Adrenal gland (tissue), 12 donors: ENCODE results near the gene CAMKMT. TPM values are rescaled to one million over a fixed set of nuclear protein-coding genes. Genes with fewer than 3 reads are reported as not detected.

Source experiments
- DNase-seq, 7 donors: peaks; one replicate each; pipeline ENCODE4 v3.0.0-alpha.2; 2019 to 2020
- H3K27ac ChIP-seq, 5 donors: fragments of 200-600 bp; sonication (generic) in 4 of 5; 1 replicate in 3 of 5; 2 replicates in 2 of 5; pipeline versions ENCODE4 v1.5.1 to v1.8.0; 2016 to 2020; ENCODE audit warnings: mild to moderate bottlenecking in 1 of 5
- H3K27me3 ChIP-seq: fragments of 200-600 bp; 2 replicates; pipeline ENCODE4 v1.8.0; 2021
- H3K36me3 ChIP-seq, 2 donors: fragments of 200-600 bp; replicated peaks in 1 of 2; 1 replicate in 1 of 2; 2 replicates in 1 of 2; pipeline versions ENCODE4 v1.5.1 to v1.8.0; 2018 to 2022
- H3K4me1 ChIP-seq, 2 donors: fragments of 200-600 bp; replicated peaks in 1 of 2; 1 replicate in 1 of 2; 2 replicates in 1 of 2; pipeline versions ENCODE4 v1.5.1 to v1.8.0; 2018 to 2021
- H3K4me3 ChIP-seq, 4 donors: fragments of 200-600 bp; sonication (generic) in 3 of 4; one replicate each; pipeline ENCODE4 v1.5.1; 2016 to 2018
- H3K9me3 ChIP-seq, 3 donors: fragments of 200-600 bp; sonication (generic) in 1 of 3; replicated peaks in 1 of 3; 1 replicate in 2 of 3; 2 replicates in 1 of 3; pipeline versions ENCODE4 v1.5.1 to v1.8.0; 2016 to 2021
- CTCF ChIP-seq, 6 experiments: fragments of 450-650 bp in 4 of 6; fragments of 200-600 bp in 2 of 6; sonication (generic) in 1 of 6; IDR thresholded peaks; 1 replicate in 5 of 6; 2 replicates in 1 of 6; pipeline versions ENCODE4 v1.5.1 to v1.8.0; 2016 to 2021; ENCODE audit warnings: antibody characterized with exemption in 6 of 6, mild to moderate bottlenecking in 2 of 6, moderate library complexity in 1 of 6
- POLR2A ChIP-seq, 2 donors: fragments of 450-650 bp; IDR thresholded peaks; one replicate each; pipeline ENCODE4 v1.6.1; 2017; ENCODE audit warnings: antibody characterized with exemption in 2 of 2, mild to moderate bottlenecking in 2 of 2, moderate library complexity in 1 of 2
- WGBS, 4 donors: extraction: QIAGEN DNeasy Blood & Tissue Kit in 2 of 4; methylation state at CpG; one replicate each; pipeline versions ENCODE4 v1.1.5 to v1.1.7; 2013 to 2017; 5-methylcytosine and 5-hydroxymethylcytosine counted together
- intact Hi-C, 2 donors: fragments of 100-400 bp; cut with DNase I; formaldehyde crosslinking; loops; one replicate each; pipeline versions ENCODE4 v1.14.1 to v1.15.0; 2022 to 2023
- polyA plus RNA-seq, 3 donors: library from polyadenylated mRNA; stranded (reverse); fragments of 200-250 nt in 2 of 3; fragments of 350-450 nt in 1 of 3; fragmentation: Illumina TruSeq in 1 of 3; extraction: RNeasy Lipid Tissue Mini Kit (QIAGEN cat#74804) in 1 of 3; gene quantifications; one replicate each; pipeline ENCODE4 v1.2.3, GENCODE V29; 2013 to 2014
- total RNA-seq, 9 donors: library from RNA; depleted of rRNA in 4 of 9; stranded (reverse); fragments of >200 nt in 4 of 9; fragments of 120-200 nt in 1 of 9; fragmentation: NEBNext Ultra II Directional in 1 of 9; extraction: Animal tissue kit (Norgen Biotek cat#: 25700) in 1 of 9; gene quantifications; one replicate each; pipeline versions ENCODE4 v1.1.0 to v1.2.4, GENCODE V29; 2013 to 2023
- donor health status: healthy with polysubstance abuse.
- donor health status: Bipolar disorder and iron deficiency.
- donor health status: DM: yes; HTN: yes; CAD: no.
- donor health status: DM: no; HTN: no; CAD: no.
- donor health status: DM: no; HTN: no; CAD: no.
- donor health status: DM: yes; HTN: yes; CAD: no.

The CAMKMT gene
- total and polyA plus RNA-seq, 12 donors, result 2.6 to 14.0 (median 8.6) TPM

DNA sequence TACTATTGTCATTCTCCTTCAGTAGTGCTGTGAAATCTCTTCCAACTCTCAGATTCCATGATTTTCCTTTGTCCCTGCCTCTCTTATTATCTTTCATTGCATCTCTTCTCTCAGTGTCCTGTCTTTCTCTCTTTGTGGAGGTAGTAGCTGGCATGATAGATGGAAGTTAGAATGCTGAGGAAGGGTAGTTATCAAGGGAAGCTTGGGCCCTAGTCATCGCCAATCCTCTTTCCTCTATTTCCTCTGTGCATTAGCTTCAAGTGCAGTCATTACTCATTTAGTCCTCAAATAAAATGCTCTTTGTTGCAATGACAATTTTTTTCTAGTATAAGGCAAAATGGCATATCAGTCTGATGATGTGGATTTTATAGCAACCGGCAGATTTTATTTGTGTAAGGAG is 207.7 kb downstream of the CAMKMT start:
- TF ChIP-seq POLR2A (IDR thresholded peaks at IDR 0.05) (no peak), CTCF (IDR thresholded peaks at IDR 0.05) (no peak)
- no peaks in the 10 kb centered on the region for H3K9me3 ChIP-seq
- WGBS, 4 donors, result 91 to 100% (median 95%) methylated on average over 2 of the region's 2 CpGs
- intact Hi-C loops, result no loop called here
- H3K36me3 ChIP-seq, result no peaks in the 10 kb centered on the region
- H3K4me3 ChIP-seq, result no peak overlapping the region
- DNase-seq, result no peak
- H3K27ac ChIP-seq, result no peak overlapping the region
- H3K4me1 ChIP-seq, result no peaks in the 10 kb centered on the region
- H3K27me3 ChIP-seq, result no peaks in the 10 kb centered on the region

- Histone ChIP-seq H3K4me3 (no peak overlapping the region), H3K9me3 (no peaks in the 10 kb centered on the region), H3K36me3 (no peaks in the 10 kb centered on the region)
Measured at GRCh38 chr2:44570271-44570670, 208.5 kb downstream of the CAMKMT start.

GRCh38 chr2:44570777-44571176 is 209.0 kb downstream of the CAMKMT start:
- no peaks in the 10 kb centered on the region for H3K36me3 ChIP-seq
- no peaks in the 10 kb centered on the region for H3K4me1 ChIP-seq
- H3K4me3 ChIP-seq, result no peak overlapping the region
- TF ChIP-seq POLR2A (IDR thresholded peaks at IDR 0.05) (no peak), CTCF (IDR thresholded peaks at IDR 0.05) (no peak)
- H3K27ac ChIP-seq, result no peak overlapping the region
- H3K9me3 ChIP-seq, result no peaks in the 10 kb centered on the region
- H3K27me3 ChIP-seq, result no peaks in the 10 kb centered on the region
- intact Hi-C loops, result no loop called here
- no peak for DNase-seq
- 80 to 84% (median 83%) methylated on average over 4 of the region's 4 CpGs for WGBS, 4 donors

More at GRCh38 chr2:44570271-44570670, 208.5 kb downstream of the CAMKMT start:
- Histone ChIP-seq H3K27ac (no peak overlapping the region), H3K27me3 (no peaks in the 10 kb centered on the region), H3K4me1 (no peaks in the 10 kb centered on the region)
- intact Hi-C loops, result no loop called here
- DNase-seq, result no peak
- TF ChIP-seq CTCF (IDR thresholded peaks at IDR 0.05), result no peak
- no peak for TF ChIP-seq POLR2A (IDR thresholded peaks at IDR 0.05)
- 35 to 51% (median 41%) methylated on average over 2 of the region's 2 CpGs for WGBS, 4 donors

DNA sequence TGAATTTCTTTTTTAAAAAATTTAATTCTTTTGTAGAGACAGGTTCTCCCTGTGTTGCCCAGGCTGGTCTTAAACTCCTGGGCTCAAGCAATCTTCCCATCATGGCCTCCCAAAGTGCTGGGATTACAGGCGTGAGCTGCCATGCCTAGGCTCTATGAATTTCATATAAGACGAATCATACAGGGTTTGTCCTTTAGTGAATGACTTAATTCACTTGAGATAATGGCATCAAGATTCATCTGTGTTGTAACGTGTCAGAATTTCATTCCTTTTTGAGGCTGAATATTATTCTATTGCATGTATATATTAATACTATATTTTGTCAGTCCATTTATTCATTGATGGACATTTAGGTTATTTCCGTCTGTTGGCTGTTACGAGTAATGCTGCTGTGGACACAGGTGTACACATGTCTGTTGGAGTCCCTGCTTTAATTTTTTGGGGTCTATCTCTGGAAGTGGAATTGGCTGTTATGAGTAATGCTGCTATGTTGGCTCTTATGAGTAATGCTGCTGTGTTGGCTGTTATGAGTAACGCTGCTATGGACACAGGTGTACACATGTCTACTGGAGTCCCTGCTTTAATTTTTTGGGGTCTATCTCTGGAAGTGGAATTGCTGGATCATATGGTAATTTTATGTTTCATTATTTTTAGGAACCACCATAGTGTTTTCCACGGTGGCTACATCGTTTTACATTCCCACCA is 210.6 kb downstream of the CAMKMT start:
- no peaks in the 10 kb centered on the region for H3K4me1 ChIP-seq
- intact Hi-C loops, result no loop called here
- no peak overlapping the region for H3K27ac ChIP-seq
- 93 to 97% (median 96%) methylated on average over 8 of the region's 8 CpGs for WGBS, 4 donors
- no peaks in the 10 kb centered on the region for H3K27me3 ChIP-seq
- no peak overlapping the region for H3K4me3 ChIP-seq
- DNase-seq, result no peak
- TF ChIP-seq POLR2A (IDR thresholded peaks at IDR 0.05), result no peak
- H3K9me3 ChIP-seq, result no peaks in the 10 kb centered on the region
- no peaks in the 10 kb centered on the region for H3K36me3 ChIP-seq

DNA sequence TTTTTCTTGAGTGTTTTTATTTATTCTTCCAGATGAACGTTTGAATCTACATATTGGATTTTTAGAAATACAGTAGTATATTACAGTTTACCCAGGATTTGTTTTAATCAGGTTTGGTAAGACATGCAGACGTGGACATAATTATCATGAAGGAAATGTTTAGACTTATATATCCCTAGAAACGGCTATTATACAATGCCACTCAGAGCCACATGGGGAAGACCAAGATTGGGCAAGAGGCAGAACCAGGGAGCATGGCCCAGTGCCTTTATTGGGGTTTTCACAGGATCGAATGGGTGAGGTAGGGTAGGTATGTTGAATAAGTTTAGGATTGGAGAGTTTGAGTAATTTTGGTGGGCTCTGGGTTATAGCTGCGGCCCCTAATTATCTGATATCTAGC is 212.2 kb downstream of the CAMKMT start:
- no peak for TF ChIP-seq POLR2A (IDR thresholded peaks at IDR 0.05)
- TF ChIP-seq CTCF (IDR thresholded peaks at IDR 0.05), result no peak
- Histone ChIP-seq H3K27ac (no peak overlapping the region), H3K4me3 (no peak overlapping the region), H3K36me3 (no peaks in the 10 kb centered on the region), H3K27me3 (no peaks in the 10 kb centered on the region), H3K4me1 (peaks cover 2 to 5% of the 10 kb centered on the region in 2 donors), H3K9me3 (no peaks in the 10 kb centered on the region)
- 85 to 93% (median 90%) methylated on average over 5 of the region's 5 CpGs for WGBS, 4 donors
- intact Hi-C loops, result no loop called here
- no peak for DNase-seq
